ENCODE results near the gene GALNS.
"Not testable (repeated sequence)": the region's sequence is repeated elsewhere in the genome, so short reads cannot be mapped to it uniquely, and the experiment has no call there.

GALNS gene

GRCh38 chr16:88778541-88779065 is 78.1 kb downstream of the GALNS start:
- H3K27me3 ChIP-seq (ENCODE audit: control insufficient read depth, insufficient read depth, low read length): no peaks in the 10 kb centered on the region
- no peaks in the 10 kb centered on the region for H3K9me3 ChIP-seq (ENCODE audit: control insufficient read depth, insufficient read depth, low read length)
- H3K9ac ChIP-seq (ENCODE audit: low read depth, low read length): no peak overlapping the region
- H3K36me3 ChIP-seq (ENCODE audit: control insufficient read depth, insufficient read depth, low read length): no peaks in the 10 kb centered on the region
- H3K27ac ChIP-seq (ENCODE audit: low read depth, low read length): no peak overlapping the region
- H3K4me1 ChIP-seq (ENCODE audit: control insufficient read depth, insufficient read depth, low read length): peaks cover 19% of the 10 kb centered on the region
- H3K4me3 ChIP-seq (ENCODE audit: low read depth, low read length): no peak overlapping the region

GRCh38 chr16:88778271-88778525 is 78.5 kb downstream of the GALNS start:
- no peak overlapping the region for H3K4me3 ChIP-seq (ENCODE audit: low read depth, low read length)
- H3K4me1 ChIP-seq (ENCODE audit: control insufficient read depth, insufficient read depth, low read length): peaks cover 15% of the 10 kb centered on the region; the same call in 1 of the 2 replicates
- no peaks in the 10 kb centered on the region for H3K36me3 ChIP-seq (ENCODE audit: control insufficient read depth, insufficient read depth, low read length)
- H3K27ac ChIP-seq (ENCODE audit: low read depth, low read length): no peak overlapping the region
- no peak overlapping the region for H3K9ac ChIP-seq (ENCODE audit: low read depth, low read length)
- no peaks in the 10 kb centered on the region for H3K27me3 ChIP-seq (ENCODE audit: control insufficient read depth, insufficient read depth, low read length)
- no peaks in the 10 kb centered on the region for H3K9me3 ChIP-seq (ENCODE audit: control insufficient read depth, insufficient read depth, low read length)

- no peaks in the 10 kb centered on the region for H3K9me3 ChIP-seq (ENCODE audit: control insufficient read depth, insufficient read depth, low read length)
- no peak overlapping the region for H3K4me3 ChIP-seq (ENCODE audit: low read depth, low read length)
- H3K36me3 ChIP-seq (ENCODE audit: control insufficient read depth, insufficient read depth, low read length): no peaks in the 10 kb centered on the region
- H3K27ac ChIP-seq (ENCODE audit: low read depth, low read length): no peak overlapping the region
- peaks cover 15% of the 10 kb centered on the region; the same call in 1 of the 2 replicates for H3K4me1 ChIP-seq (ENCODE audit: control insufficient read depth, insufficient read depth, low read length)
- no peaks in the 10 kb centered on the region for H3K27me3 ChIP-seq (ENCODE audit: control insufficient read depth, insufficient read depth, low read length)
- H3K9ac ChIP-seq (ENCODE audit: low read depth, low read length): no peak overlapping the region
Observed at GRCh38 chr16:88777471-88778270, 79.1 kb downstream of the GALNS start.

GRCh38 chr16:88775825-88776224 is 80.9 kb downstream of the GALNS start:
- no peak overlapping the region for H3K27ac ChIP-seq (ENCODE audit: low read depth, low read length)
- H3K4me1 ChIP-seq (ENCODE audit: control insufficient read depth, insufficient read depth, low read length): peaks cover 20% of the 10 kb centered on the region
- H3K9me3 ChIP-seq (ENCODE audit: control insufficient read depth, insufficient read depth, low read length): no peaks in the 10 kb centered on the region
- H3K36me3 ChIP-seq (ENCODE audit: control insufficient read depth, insufficient read depth, low read length): no peaks in the 10 kb centered on the region
- no peak overlapping the region for H3K9ac ChIP-seq (ENCODE audit: low read depth, low read length)
- H3K4me3 ChIP-seq (ENCODE audit: low read depth, low read length): no peak overlapping the region
- no peaks in the 10 kb centered on the region for H3K27me3 ChIP-seq (ENCODE audit: control insufficient read depth, insufficient read depth, low read length)

- no peak overlapping the region for H3K27ac ChIP-seq (ENCODE audit: low read depth, low read length)
- no peaks in the 10 kb centered on the region for H3K36me3 ChIP-seq (ENCODE audit: control insufficient read depth, insufficient read depth, low read length)
- no peak overlapping the region for H3K9ac ChIP-seq (ENCODE audit: low read depth, low read length)
- peaks cover 31% of the 10 kb centered on the region for H3K4me1 ChIP-seq (ENCODE audit: control insufficient read depth, insufficient read depth, low read length)
- no peaks in the 10 kb centered on the region for H3K9me3 ChIP-seq (ENCODE audit: control insufficient read depth, insufficient read depth, low read length)
- H3K4me3 ChIP-seq (ENCODE audit: low read depth, low read length): no peak overlapping the region
- H3K27me3 ChIP-seq (ENCODE audit: control insufficient read depth, insufficient read depth, low read length): no peaks in the 10 kb centered on the region; the same call in 1 of the 2 replicates
Observed at GRCh38 chr16:88774544-88775393, 82.0 kb downstream of the GALNS start.

- no peak overlapping the region for H3K4me3 ChIP-seq (ENCODE audit: low read depth, low read length)
- H3K27me3 ChIP-seq (ENCODE audit: control insufficient read depth, insufficient read depth, low read length): no peaks in the 10 kb centered on the region; the same call in 1 of the 2 replicates
- peaks cover 37% of the 10 kb centered on the region for H3K4me1 ChIP-seq (ENCODE audit: control insufficient read depth, insufficient read depth, low read length)
- H3K27ac ChIP-seq (ENCODE audit: low read depth, low read length): no peak overlapping the region
- H3K9ac ChIP-seq (ENCODE audit: low read depth, low read length): no peak overlapping the region
- no peaks in the 10 kb centered on the region for H3K36me3 ChIP-seq (ENCODE audit: control insufficient read depth, insufficient read depth, low read length)
- no peaks in the 10 kb centered on the region for H3K9me3 ChIP-seq (ENCODE audit: control insufficient read depth, insufficient read depth, low read length)
Observed at GRCh38 chr16:88773812-88774291, 82.9 kb downstream of the GALNS start.

GRCh38 chr16:88772871-88773811 is 83.6 kb downstream of the GALNS start:
- no peak overlapping the region for H3K27ac ChIP-seq (ENCODE audit: low read depth, low read length)
- no peaks in the 10 kb centered on the region for H3K9me3 ChIP-seq (ENCODE audit: control insufficient read depth, insufficient read depth, low read length)
- H3K4me1 ChIP-seq (ENCODE audit: control insufficient read depth, insufficient read depth, low read length): peaks cover 35% of the 10 kb centered on the region
- H3K36me3 ChIP-seq (ENCODE audit: control insufficient read depth, insufficient read depth, low read length): no peaks in the 10 kb centered on the region
- no peaks in the 10 kb centered on the region; the same call in 1 of the 2 replicates for H3K27me3 ChIP-seq (ENCODE audit: control insufficient read depth, insufficient read depth, low read length)
- no peak overlapping the region for H3K9ac ChIP-seq (ENCODE audit: low read depth, low read length)
- no peak overlapping the region for H3K4me3 ChIP-seq (ENCODE audit: low read depth, low read length)

- not testable (repeated sequence) for H3K9ac ChIP-seq (ENCODE audit: low read depth, low read length); H3K4me3 ChIP-seq (ENCODE audit: low read depth, low read length); H3K36me3 ChIP-seq (ENCODE audit: control insufficient read depth, insufficient read depth, low read length); H3K27me3 ChIP-seq (ENCODE audit: control insufficient read depth, insufficient read depth, low read length); H3K9me3 ChIP-seq (ENCODE audit: control insufficient read depth, insufficient read depth, low read length); H3K27ac ChIP-seq (ENCODE audit: low read depth, low read length)
- H3K4me1 ChIP-seq (ENCODE audit: control insufficient read depth, insufficient read depth, low read length): peaks cover 30% of the 10 kb centered on the region
Observed at GRCh38 chr16:88771781-88772180, 85.0 kb downstream of the GALNS start.

GRCh38 chr16:88771294-88771772 is 85.4 kb downstream of the GALNS start:
- Histone ChIP-seq H3K4me1 (ENCODE audit: control insufficient read depth, insufficient read depth, low read length) (peaks cover 30% of the 10 kb centered on the region), H3K4me3 (ENCODE audit: low read depth, low read length) (no peak overlapping the region), H3K27ac (ENCODE audit: low read depth, low read length) (no peak overlapping the region), H3K36me3 (ENCODE audit: control insufficient read depth, insufficient read depth, low read length) (no peaks in the 10 kb centered on the region), H3K9ac (ENCODE audit: low read depth, low read length) (no peak overlapping the region), H3K9me3 (ENCODE audit: control insufficient read depth, insufficient read depth, low read length) (no peaks in the 10 kb centered on the region), H3K27me3 (ENCODE audit: control insufficient read depth, insufficient read depth, low read length) (no peaks in the 10 kb centered on the region; the same call in 1 of the 2 replicates)
